SK-N-SH treated with all-trans-retinoic acid at 6 μM for 48 hours (cell line): ENCODE results near the gene MAFB.

Experiments used
- ATAC-seq: fragments of 200-7000 bp; cut with Tn5 transposase; 3 replicates; pipeline ENCODE4 v1.9.1; 2020; ENCODE audit warnings: mild to moderate bottlenecking, moderate library complexity
- ARNTL ChIP-seq: fragments of 450-650 bp; formaldehyde crosslinking; IDR thresholded peaks from 2 replicates; pipeline ENCODE4 v1.5.0; 2020; ENCODE audit warnings: low read depth, mild to moderate bottlenecking, moderate library complexity, borderline replicate concordance
- BACH2 ChIP-seq: fragments of 250-450 bp; sonication (Bioruptor Pico); IDR thresholded peaks from 2 replicates; pipeline ENCODE4 v1.9.0; 2021; ENCODE audit warnings: mild to moderate bottlenecking, borderline replicate concordance
- CREB5 ChIP-seq: fragments of 250-450 bp; sonication (Bioruptor Pico); IDR thresholded peaks from 2 replicates; pipeline ENCODE4 v1.5.1; 2020; ENCODE audit warnings: low read depth, mild to moderate bottlenecking, moderate library complexity
- CSRNP3 ChIP-seq: fragments of 250-450 bp; sonication (Bioruptor Pico); IDR thresholded peaks from 2 replicates; pipeline ENCODE4 v1.5.1; 2021; ENCODE audit warnings: mild to moderate bottlenecking, moderate library complexity
- ESRRG ChIP-seq: fragments of 250-450 bp; sonication (Bioruptor Pico); IDR thresholded peaks from 2 replicates; pipeline ENCODE4 v1.6.1; 2021; ENCODE audit warnings: mild to moderate bottlenecking
- GLIS3 ChIP-seq: fragments of 250-450 bp; sonication (Bioruptor Pico); IDR thresholded peaks from 2 replicates; pipeline ENCODE4 v1.5.0; 2020; ENCODE audit warnings: mild to moderate bottlenecking, moderate library complexity
- ISL1 ChIP-seq: fragments of 250-450 bp; sonication (Bioruptor Pico); IDR thresholded peaks from 2 replicates; pipeline ENCODE4 v2.1.2; 2022; ENCODE audit warnings: mild to moderate bottlenecking, moderate library complexity
- OSR1 ChIP-seq: fragments of 250-450 bp; sonication (Bioruptor Pico); IDR thresholded peaks from 2 replicates; pipeline ENCODE4 v1.8.0; 2022; ENCODE audit warnings: moderate library complexity, mild to moderate bottlenecking, inconsistent platforms
- PATZ1 ChIP-seq: fragments of 250-450 bp; sonication (Bioruptor Pico); IDR thresholded peaks from 2 replicates; pipeline ENCODE4 v1.8.0; 2020; ENCODE audit warnings: mild to moderate bottlenecking, moderate library complexity, borderline replicate concordance
- POU6F1 ChIP-seq: fragments of 250-450 bp; sonication (Bioruptor Pico); IDR thresholded peaks from 2 replicates; pipeline ENCODE4 v1.8.0; 2021; ENCODE audit warnings: low read depth, mild to moderate bottlenecking, moderate library complexity, borderline replicate concordance
- PPARA ChIP-seq: fragments of 250-450 bp; sonication (Bioruptor Pico); IDR thresholded peaks from 2 replicates; pipeline ENCODE4 v1.5.0; 2020; ENCODE audit warnings: mild to moderate bottlenecking, borderline replicate concordance
- RARB ChIP-seq: fragments of 250-450 bp; sonication (Bioruptor Pico); IDR thresholded peaks from 2 replicates; pipeline ENCODE4 v1.8.0; 2021; ENCODE audit warnings: mild to moderate bottlenecking, moderate library complexity
- SNAI2 ChIP-seq: fragments of 250-450 bp; sonication (Bioruptor Pico); IDR thresholded peaks from 2 replicates; pipeline ENCODE4 v1.5.0; 2020; ENCODE audit warnings: mild to moderate bottlenecking, moderate library complexity
- TCF4 ChIP-seq: fragments of 250-450 bp; sonication (Bioruptor Pico); IDR thresholded peaks from 2 replicates; pipeline ENCODE4 v1.8.0; 2021; ENCODE audit warnings: mild to moderate bottlenecking, moderate library complexity, borderline replicate concordance
- TOX ChIP-seq: fragments of 250-450 bp; sonication (Bioruptor Pico); IDR thresholded peaks from 2 replicates; pipeline ENCODE4 v1.8.0; 2021; ENCODE audit warnings: mild to moderate bottlenecking, moderate library complexity, borderline replicate concordance
- TSHZ2 ChIP-seq: fragments of 250-450 bp; sonication (Bioruptor Pico); IDR thresholded peaks from 2 replicates; pipeline ENCODE4 v1.5.0; 2020; ENCODE audit warnings: mild to moderate bottlenecking, moderate library complexity
- ZC3H10 ChIP-seq: fragments of 250-450 bp; sonication (Bioruptor Pico); IDR thresholded peaks from 2 replicates; pipeline ENCODE4 v1.5.1; 2021; ENCODE audit warnings: mild to moderate bottlenecking, moderate library complexity
- ZFP3 ChIP-seq: fragments of 250-450 bp; sonication (Bioruptor Pico); IDR thresholded peaks from 2 replicates; pipeline ENCODE4 v1.5.0; 2020; ENCODE audit warnings: mild to moderate bottlenecking, moderate library complexity
- ZFP30 ChIP-seq: fragments of 450-650 bp; formaldehyde crosslinking; IDR thresholded peaks from 2 replicates; pipeline ENCODE4 v1.5.0; 2022; ENCODE audit warnings: mild to moderate bottlenecking, moderate library complexity
- ZNF565 ChIP-seq: fragments of 450-650 bp; formaldehyde crosslinking; conservative IDR thresholded peaks from 2 replicates; pipeline ENCODE4 v1.5.0; 2020; ENCODE audit warnings: low read depth, mild to moderate bottlenecking, moderate library complexity
- ZNF70 ChIP-seq: fragments of 450-650 bp; formaldehyde crosslinking; IDR thresholded peaks from 2 replicates; pipeline ENCODE4 v1.5.0; 2020; ENCODE audit warnings: mild to moderate bottlenecking, moderate library complexity
- ZNF8 ChIP-seq: fragments of 450-650 bp; formaldehyde crosslinking; IDR thresholded peaks from 2 replicates; pipeline ENCODE4 v1.5.0; 2020; ENCODE audit warnings: mild to moderate bottlenecking, moderate library complexity

The MAFB gene

GRCh38 chr20:40676491-40677269, 12.4 kb downstream of the MAFB start:
- TF ChIP-seq TSHZ2 (CRISPR knock-in tag) (no peak), PATZ1 (CRISPR knock-in tag) (no peak), ZNF565 (CRISPR knock-in tag) (no peak), ZFP30 (no peak), ZNF70 (CRISPR knock-in tag) (no peak), TCF4 (no peak), TOX (no peak), ESRRG (CRISPR knock-in tag) (no peak), ISL1 (CRISPR knock-in tag) (no peak), ZNF8 (CRISPR knock-in tag) (no peak), GLIS3 (CRISPR knock-in tag) (no peak), ZC3H10 (CRISPR knock-in tag) (no peak), OSR1 (no peak), ZFP3 (CRISPR knock-in tag) (no peak), ARNTL (CRISPR knock-in tag) (no peak)
- ATAC-seq = no peak

- ATAC-seq = no peak
- TF ChIP-seq PPARA = no peak
- TF ChIP-seq CSRNP3 = no peak
- TF ChIP-seq ISL1 (CRISPR knock-in tag) = no peak
- TF ChIP-seq CREB5 (CRISPR knock-in tag) = no peak
- no peak for TF ChIP-seq TOX
- TF ChIP-seq RARB = no peak
- TF ChIP-seq SNAI2 = no peak
- TF ChIP-seq ZNF565 (CRISPR knock-in tag) = no peak
- no peak for TF ChIP-seq PATZ1 (CRISPR knock-in tag)
- TF ChIP-seq ZC3H10 (CRISPR knock-in tag) = no peak
- no peak for TF ChIP-seq ZFP3 (CRISPR knock-in tag)
- TF ChIP-seq ESRRG (CRISPR knock-in tag) = no peak
- TF ChIP-seq ZNF8 (CRISPR knock-in tag) = no peak
- TF ChIP-seq GLIS3 (CRISPR knock-in tag) = no peak
- TF ChIP-seq BACH2 = no peak
- TF ChIP-seq POU6F1 = no peak
These were observed 13.3 kb downstream of the MAFB start for GRCh38 chr20:40675599-40676221.
